Transverse colon (tissue), 4 donors: Measurements from ENCODE around the gene FOSB. TPM values are rescaled to one million over a fixed set of nuclear protein-coding genes. Genes with fewer than 3 reads are reported as not detected.
A peak's percentile ranks its signal among the peaks of the same experiment; 100 is the strongest.

Experiments
- DNase-seq: peaks from one replicate; pipeline ENCODE4 v3.0.0-alpha.2; 2019
- H3K27ac ChIP-seq, 4 donors: fragments of 200-600 bp; sonication (generic); 2 replicates each; pipeline ENCODE4 v1.5.1; 2016 to 2018; ENCODE audit warnings: inconsistent platforms in 4 of 4
- H3K27me3 ChIP-seq: fragments of 200-600 bp; sonication (generic); 2 replicates; pipeline ENCODE4 v1.5.1; 2017; ENCODE audit warnings: inconsistent platforms
- H3K36me3 ChIP-seq, 4 donors: fragments of 200-600 bp; sonication (generic); 2 replicates each; pipeline ENCODE4 v1.5.1; 2017 to 2019; ENCODE audit warnings: inconsistent platforms in 4 of 4
- H3K4me1 ChIP-seq, 4 donors: fragments of 200-600 bp; sonication (generic); 2 replicates each; pipeline ENCODE4 v1.5.1; 2017 to 2020; ENCODE audit warnings: inconsistent platforms in 4 of 4
- H3K4me3 ChIP-seq, 4 donors: fragments of 200-600 bp; sonication (generic); 1 replicate in 1 of 4; 2 replicates in 3 of 4; pipeline versions ENCODE4 v1.5.1 to v1.6.1; 2017 to 2019; ENCODE audit warnings: inconsistent platforms in 4 of 4
- H3K9me3 ChIP-seq, 2 donors: fragments of 200-600 bp; sonication (generic); 2 replicates each; pipeline ENCODE4 v1.5.1; 2017 to 2019; ENCODE audit warnings: inconsistent platforms in 2 of 2
- EP300 ChIP-seq: sonication (generic); formaldehyde crosslinking; IDR thresholded peaks from one replicate; pipeline ENCODE4 v1.6.1; 2017; ENCODE audit warnings: antibody characterized with exemption, low read depth
- POLR2A ChIP-seq: fragments of 450-650 bp; IDR thresholded peaks from one replicate; pipeline ENCODE4 v1.6.1; 2016; ENCODE audit warnings: antibody characterized with exemption, mild to moderate bottlenecking, moderate library complexity
- POLR2AphosphoS5 ChIP-seq, 3 donors: sonication (generic); formaldehyde crosslinking; IDR thresholded peaks; one replicate each; pipeline ENCODE4 v1.6.1; 2016; ENCODE audit warnings: antibody characterized with exemption in 3 of 3
- WGBS, 2 donors: methylation state at CpG; one replicate each; pipeline ENCODE4 v1.1.5; 2018; ENCODE audit warnings: low coverage in 1 of 2; 5-methylcytosine and 5-hydroxymethylcytosine counted together
- in situ Hi-C, 4 donors: fragments of 200-750 bp; cut with MboI; loops; one replicate each; pipeline versions ENCODE4 v1.15.0 to v1.15.1; 2017; ENCODE audit warnings: low sequenced_read_pairs in 3 of 4, low pct_ligation_motif_present in 1 of 4, low pct_unique_long_range_greater_than_20kb in 1 of 4
- intact Hi-C: fragments of 100-400 bp; cut with DNase I; formaldehyde crosslinking; loops from one replicate; pipeline ENCODE4 v1.15.1; 2023; ENCODE audit warnings: low total_unique reads
- total RNA-seq, 4 donors: library from RNA; depleted of rRNA; stranded (reverse); fragments of >200 nt; gene quantifications; one replicate each; pipeline ENCODE4 v1.1.0, GENCODE V29; 2016
- TF ChIP-seq, protein P1 (sequence below), 5 experiments: fragments of 200-600 bp in 3 of 5; fragments of 450-650 bp in 2 of 5; sonication (generic) in 3 of 5; IDR thresholded peaks; 1 replicate in 2 of 5; 2 replicates in 3 of 5; pipeline ENCODE4 v1.5.1; 2016 to 2017; ENCODE audit warnings: antibody characterized with exemption in 5 of 5, inconsistent platforms in 3 of 5, mild to moderate bottlenecking in 2 of 5, moderate library complexity in 1 of 5

Gene FOSB
- total RNA-seq, 4 donors from 2014 or later = 14.5 to 64.7 (median 25.6) TPM

DNA sequence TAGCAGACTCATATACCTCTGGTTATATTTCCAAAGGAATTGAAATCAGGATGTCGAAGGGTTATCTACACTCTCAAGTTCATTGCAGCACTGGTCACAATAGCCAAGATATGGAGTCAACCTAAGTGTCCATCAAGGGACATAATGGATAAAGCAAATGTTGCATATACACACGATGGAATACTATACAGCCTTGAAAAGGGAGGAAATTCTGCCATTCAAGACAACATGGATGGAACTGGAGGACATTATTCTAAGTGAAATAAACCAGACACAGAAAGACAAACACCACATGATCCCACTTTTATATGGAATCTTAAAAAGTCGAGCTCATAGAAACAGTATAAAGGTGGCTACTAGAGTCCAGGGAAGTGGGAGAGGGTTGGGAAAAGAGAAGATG, 30.5 kb upstream of the FOSB start:
- in situ Hi-C loops = loop anchor here in 1 of 4 donors (5.0 kb wide), 1 partner anchor 40 kb away; no protein-coding TSS in a partner anchor

DNA sequence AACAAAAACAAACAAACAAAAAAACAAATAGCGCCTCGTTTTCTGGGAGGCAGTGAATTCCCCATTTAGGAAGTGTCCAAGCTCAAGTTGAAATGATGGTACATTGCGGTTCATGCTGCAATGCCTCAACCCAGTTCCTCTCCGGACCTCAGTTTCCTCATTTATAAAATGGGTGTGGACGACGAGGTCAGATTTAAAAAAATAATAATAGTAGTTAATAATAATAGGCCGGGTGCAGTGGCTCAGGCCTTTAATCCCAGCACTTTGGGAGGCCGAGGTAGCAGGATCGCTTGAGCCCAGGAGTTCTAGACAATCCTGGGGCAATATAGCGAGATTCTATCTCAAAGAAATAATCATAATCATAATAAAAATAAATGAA, 28.6 kb upstream of the FOSB start:
- H3K4me3 ChIP-seq = peak overlapping the region in 3 of 4 donors; percentile 53 to 77 (median 69)
- no peaks in the 10 kb centered on the region for H3K36me3 ChIP-seq
- H3K27me3 ChIP-seq = no peaks in the 10 kb centered on the region
- DNase-seq = no peak
- intact Hi-C loops = no loop called here
- H3K9me3 ChIP-seq = no peaks in the 10 kb centered on the region
- TF ChIP-seq POLR2AphosphoS5 (IDR thresholded peaks at IDR 0.05) (no peak), POLR2A (no peak), EP300 (no peak)
- TF ChIP-seq, protein P1, sequence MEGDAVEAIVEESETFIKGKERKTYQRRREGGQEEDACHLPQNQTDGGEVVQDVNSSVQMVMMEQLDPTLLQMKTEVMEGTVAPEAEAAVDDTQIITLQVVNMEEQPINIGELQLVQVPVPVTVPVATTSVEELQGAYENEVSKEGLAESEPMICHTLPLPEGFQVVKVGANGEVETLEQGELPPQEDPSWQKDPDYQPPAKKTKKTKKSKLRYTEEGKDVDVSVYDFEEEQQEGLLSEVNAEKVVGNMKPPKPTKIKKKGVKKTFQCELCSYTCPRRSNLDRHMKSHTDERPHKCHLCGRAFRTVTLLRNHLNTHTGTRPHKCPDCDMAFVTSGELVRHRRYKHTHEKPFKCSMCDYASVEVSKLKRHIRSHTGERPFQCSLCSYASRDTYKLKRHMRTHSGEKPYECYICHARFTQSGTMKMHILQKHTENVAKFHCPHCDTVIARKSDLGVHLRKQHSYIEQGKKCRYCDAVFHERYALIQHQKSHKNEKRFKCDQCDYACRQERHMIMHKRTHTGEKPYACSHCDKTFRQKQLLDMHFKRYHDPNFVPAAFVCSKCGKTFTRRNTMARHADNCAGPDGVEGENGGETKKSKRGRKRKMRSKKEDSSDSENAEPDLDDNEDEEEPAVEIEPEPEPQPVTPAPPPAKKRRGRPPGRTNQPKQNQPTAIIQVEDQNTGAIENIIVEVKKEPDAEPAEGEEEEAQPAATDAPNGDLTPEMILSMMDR (IDR thresholded peaks at IDR 0.05) = no peak
- 7 to 25% methylated on average over 5 to 10 of the region's 10 CpGs for WGBS, 2 donors
- in situ Hi-C loops = loop anchor here in 1 of 4 donors (5.0 kb wide), 1 partner anchor 38 kb away; no protein-coding TSS in a partner anchor
- peaks cover 4 to 28% (median 13%) of the 10 kb centered on the region in 4 donors for H3K4me1 ChIP-seq
- peak overlapping the region; percentile 87 to 97 (median 89) for H3K27ac ChIP-seq

More for the DNA sequence above, 30.5 kb upstream of the FOSB start:
- Histone ChIP-seq H3K36me3 (no peaks in the 10 kb centered on the region), H3K9me3 (no peaks in the 10 kb centered on the region), H3K27ac (no peak overlapping the region), H3K4me3 (no peak overlapping the region), H3K27me3 (no peaks in the 10 kb centered on the region), H3K4me1 (peaks cover 0 to 12% (median 2%) of the 10 kb centered on the region in 4 donors)
- intact Hi-C loops = no loop called here
- DNase-seq = no peak
- 72 to 84% methylated on average over 3 of the region's 3 CpGs for WGBS, 2 donors
- TF ChIP-seq POLR2AphosphoS5 (IDR thresholded peaks at IDR 0.05) (no peak), EP300 (no peak)
- TF ChIP-seq, protein P1 (IDR thresholded peaks at IDR 0.05) = no peak

GRCh38 chr19:45439569-45440258, 28.1 kb upstream of the FOSB start:
- in situ Hi-C loops = loop anchor here (5.0 kb wide), 1 partner anchor 38 kb away; no protein-coding TSS in a partner anchor
- Histone ChIP-seq H3K36me3 (no peaks in the 10 kb centered on the region), H3K27me3 (no peaks in the 10 kb centered on the region), H3K27ac (peak overlapping the region; percentile 87 to 97 (median 89)), H3K9me3 (no peaks in the 10 kb centered on the region), H3K4me1 (peaks cover 7 to 33% (median 18%) of the 10 kb centered on the region in 4 donors), H3K4me3 (peak overlapping the region; percentile 42 to 77 (median 61))
- DNase-seq = peak; percentile 88
- intact Hi-C loops = loop anchor here (2.0 kb wide), 1 partner anchor 39 kb away; no protein-coding TSS in a partner anchor
- 0 to 1% methylated on average over 2 to 25 of the region's 78 CpGs for whole genome bisulfite sequencing, 2 donors
- TF ChIP-seq POLR2AphosphoS5 (IDR thresholded peaks at IDR 0.05) = peak in 2 of 3 donors; percentile 30 to 31
- no peak for TF ChIP-seq EP300
- TF ChIP-seq, protein P1 (IDR thresholded peaks at IDR 0.05) = peak; percentile 98 to 100 (median 100)
- no peak for TF ChIP-seq POLR2A

GRCh38 chr19:45440259-45440638, 27.5 kb upstream of the FOSB start:
- in situ Hi-C loops = loop anchor here in 3 of 4 donors (5.0 kb wide), 1 partner anchor 37 kb away; no protein-coding TSS in a partner anchor
- TF ChIP-seq POLR2AphosphoS5 (IDR thresholded peaks at IDR 0.05) = no peak
- TF ChIP-seq, protein P1 (IDR thresholded peaks at IDR 0.05) = no peak
- no peak for TF ChIP-seq EP300
- TF ChIP-seq POLR2A = no peak
- Histone ChIP-seq H3K27ac (peak overlapping the region; percentile 87 to 97 (median 89)), H3K4me1 (peaks cover 11 to 38% (median 22%) of the 10 kb centered on the region in 4 donors), H3K4me3 (peak overlapping the region in 3 of 4 donors; percentile 53 to 77 (median 69)), H3K36me3 (no peaks in the 10 kb centered on the region), H3K9me3 (no peaks in the 10 kb centered on the region), H3K27me3 (no peaks in the 10 kb centered on the region)
- no peak for DNase-seq
- intact Hi-C loops = loop anchor here (2.0 kb wide), 1 partner anchor 39 kb away; no protein-coding TSS in a partner anchor
- 57% methylated on average over 9 of the region's 9 CpGs; no CpG with 5 or more reads in 1 of the 2 donors for WGBS, 2 donors
